DMS 273 (cell line): ENCODE results near the gene CXCL5.
A peak's percentile ranks its signal among the peaks of the same experiment; 100 is the strongest.

Source experiments
- DNase-seq: peaks from one replicate; lab custom pipeline; 2025; ENCODE audit not compliant: unreplicated experiment; lab: John Stamatoyannopoulos, UW

The CXCL5 gene

GRCh38 chr4:73998040-73999011 is at the start of gene CXCL5:
Gene CXCL5, minus strand, starts transcription at chr4:73998677. Its CDS starts 96 bp downstream, at chr4:73998581.
- no peak for DNase-seq

DNA sequence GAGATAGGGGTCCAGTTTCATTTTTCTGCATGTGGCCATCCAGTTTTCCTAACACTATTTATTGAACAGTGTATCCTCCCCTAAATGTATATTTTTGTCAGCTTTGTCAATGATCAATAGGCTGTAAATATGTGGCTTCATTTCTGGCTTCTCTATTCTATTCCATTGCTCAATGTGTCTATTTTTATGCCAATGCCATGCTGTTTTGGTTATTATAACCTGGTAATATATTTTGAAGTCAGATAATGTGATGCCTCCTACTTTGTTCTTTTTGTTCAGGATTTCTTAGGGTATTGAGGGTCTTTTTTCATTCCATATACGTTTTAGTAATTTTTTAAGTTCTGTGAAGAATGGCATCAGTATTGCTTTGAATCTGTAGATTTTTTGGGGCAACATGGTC is 48.7 kb upstream of the CXCL5 start:
- no peak for DNase-seq

GRCh38 chr4:74045772-74046171 is 47.3 kb upstream of the CXCL5 start:
- no peak for DNase-seq

- no peak for DNase-seq
Measured at GRCh38 chr4:74045247-74045646, 46.8 kb upstream of the CXCL5 start.

DNA sequence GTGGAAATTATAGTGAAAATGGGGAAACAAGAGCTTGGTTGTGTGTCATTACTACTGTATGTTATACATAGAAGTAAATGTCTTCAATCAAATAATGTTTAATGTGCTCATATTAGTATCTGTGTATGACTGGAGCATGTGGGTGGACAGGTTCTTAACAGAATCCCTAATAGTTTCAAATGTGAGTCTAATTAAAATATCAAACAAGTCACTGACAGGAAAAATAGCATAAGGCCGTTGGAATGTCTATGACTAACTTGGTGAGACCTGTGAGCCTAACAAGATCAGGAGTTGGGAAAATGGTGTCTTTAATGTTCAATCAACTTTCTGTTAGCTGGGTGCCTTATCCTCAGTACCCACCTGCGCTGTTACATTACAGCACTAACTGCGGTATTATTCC is 46.2 kb upstream of the CXCL5 start:
- DNase-seq = no peak

- peak; percentile 3 for DNase-seq
Measured at GRCh38 chr4:74042681-74043080, 44.2 kb upstream of the CXCL5 start.

- DNase-seq = no peak
Measured at GRCh38 chr4:74041418-74041817, 42.9 kb upstream of the CXCL5 start.

DNA sequence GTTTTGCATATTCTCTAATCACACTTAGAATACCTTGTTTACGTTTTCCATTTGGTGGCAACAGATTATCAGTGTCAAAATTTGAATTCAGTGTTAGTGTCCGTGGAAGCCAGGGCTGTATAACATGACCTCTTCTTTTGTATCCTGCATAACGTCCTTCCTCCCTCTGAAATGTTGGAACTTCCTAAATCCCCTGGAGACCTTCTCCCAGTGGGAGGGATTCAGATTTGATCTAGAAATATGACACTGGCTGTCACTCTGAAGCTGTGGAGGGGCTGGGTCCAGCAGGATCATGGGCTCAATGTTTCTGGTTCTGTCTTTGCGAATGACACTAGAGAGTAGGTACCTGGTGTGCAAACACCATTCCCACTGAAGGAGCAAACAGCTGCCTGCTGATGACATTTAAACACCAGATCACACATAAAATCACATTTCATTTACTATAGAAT is 40.9 kb upstream of the CXCL5 start:
- DNase-seq = peak; percentile 18

GRCh38 chr4:74038425-74039314 is 40.2 kb upstream of the CXCL5 start, which contains the start of gene CXCL3:
Gene CXCL3, minus strand, starts transcription at chr4:74038689. Its CDS starts 78 bp downstream, at chr4:74038611.
- peak; percentile 51 for DNase-seq

DNA sequence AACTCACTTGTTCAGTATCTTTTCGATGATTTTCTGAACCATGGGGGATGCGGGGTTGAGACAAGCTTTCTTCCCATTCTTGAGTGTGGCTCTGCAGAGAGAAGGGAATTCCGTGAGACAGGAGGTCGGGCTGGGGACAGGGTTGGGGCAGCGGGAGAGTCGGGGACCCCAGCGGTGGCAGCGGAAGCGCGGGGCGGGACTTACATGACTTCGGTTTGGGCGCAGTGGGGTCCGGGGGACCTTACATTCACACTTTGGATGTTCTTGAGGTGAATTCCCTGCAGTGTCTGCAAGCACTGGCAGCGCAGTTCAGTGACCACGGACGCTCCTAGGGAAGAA is 39.6 kb upstream of the CXCL5 start:
- peak; percentile 19 for DNase-seq

DNA sequence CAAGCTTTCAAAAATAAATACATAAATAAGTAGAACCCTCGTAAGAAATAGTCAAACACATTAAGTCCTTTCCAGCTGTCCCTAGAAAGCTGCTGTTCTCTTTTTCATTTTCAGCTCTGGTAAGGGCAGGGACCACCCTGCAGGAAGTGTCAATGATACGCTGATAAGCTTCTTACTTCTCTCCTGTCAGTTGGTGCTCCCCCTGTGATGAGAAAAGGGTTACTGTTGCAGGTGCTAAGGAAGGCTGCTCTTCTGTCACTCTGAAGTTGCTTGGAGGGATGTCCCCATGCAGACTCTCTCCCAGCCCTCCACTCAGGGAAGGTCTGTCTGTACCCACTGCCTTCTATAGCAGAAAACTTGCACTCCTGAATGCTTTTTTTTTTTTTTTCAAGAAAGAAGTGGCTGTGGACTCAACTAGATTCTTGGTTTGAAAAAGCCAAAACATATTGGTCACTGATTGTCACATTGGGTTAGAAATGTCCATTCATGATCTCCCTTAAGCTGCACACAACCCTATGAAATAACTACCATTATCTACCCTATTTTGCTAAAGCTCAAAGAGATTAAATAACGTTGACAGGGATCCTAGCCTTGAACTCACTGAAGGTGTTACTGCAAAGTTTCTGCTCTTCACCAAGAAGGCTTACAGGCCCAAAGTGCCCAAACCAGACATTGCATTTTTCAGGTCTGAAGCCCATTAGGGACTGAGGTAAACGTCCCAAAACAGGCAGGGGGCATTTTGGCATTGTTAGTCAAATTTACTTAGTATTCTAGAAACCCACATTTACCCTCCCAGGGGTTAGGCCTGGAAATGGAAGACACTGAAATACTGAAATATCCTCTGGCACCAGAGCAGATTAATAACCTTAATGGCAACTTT is 38.8 kb upstream of the CXCL5 start:
- no peak for DNase-seq

GRCh38 chr4:74033739-74034138 is 35.3 kb upstream of the CXCL5 start:
- no peak for DNase-seq

GRCh38 chr4:74032064-74032463 is 33.6 kb upstream of the CXCL5 start:
- no peak for DNase-seq

DNA sequence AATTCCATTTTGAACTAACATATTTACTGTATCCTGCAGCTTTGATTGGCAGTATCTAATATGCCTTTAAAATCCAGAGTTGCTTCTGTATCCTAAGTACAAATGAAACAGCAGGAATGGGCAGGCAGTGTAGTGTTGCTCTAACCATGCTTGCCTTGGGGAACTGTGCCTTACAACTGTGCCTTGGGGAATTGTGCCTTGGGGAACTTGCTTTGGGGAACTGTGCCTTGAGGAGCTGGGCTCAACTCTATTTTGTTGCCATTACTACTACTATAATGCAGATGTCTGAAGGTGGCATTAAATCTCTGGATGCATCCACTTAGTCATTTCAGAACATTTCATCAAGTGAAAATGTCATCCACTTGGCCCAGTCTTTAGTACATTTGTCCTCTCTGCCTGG is 33.1 kb upstream of the CXCL5 start:
- no peak for DNase-seq

DNA sequence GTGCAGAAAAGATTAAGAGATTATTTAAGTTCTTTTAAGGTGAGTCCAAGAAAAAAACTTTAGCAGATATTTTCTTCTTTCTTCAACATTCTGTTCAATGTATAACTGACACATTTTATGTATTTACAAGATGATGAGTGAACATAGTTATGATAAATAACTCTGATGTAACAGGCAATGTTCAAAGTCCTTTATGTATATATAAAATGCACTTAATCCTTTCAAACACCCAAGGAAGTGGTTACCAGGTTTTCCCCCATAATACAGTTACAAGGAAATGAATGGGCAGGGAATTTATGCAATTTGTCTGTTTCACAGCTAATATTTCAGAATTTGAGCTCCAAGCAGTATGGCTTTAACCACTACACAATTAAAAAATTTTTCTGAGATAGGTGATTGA is 31.8 kb upstream of the CXCL5 start:
- DNase-seq = no peak

DNA sequence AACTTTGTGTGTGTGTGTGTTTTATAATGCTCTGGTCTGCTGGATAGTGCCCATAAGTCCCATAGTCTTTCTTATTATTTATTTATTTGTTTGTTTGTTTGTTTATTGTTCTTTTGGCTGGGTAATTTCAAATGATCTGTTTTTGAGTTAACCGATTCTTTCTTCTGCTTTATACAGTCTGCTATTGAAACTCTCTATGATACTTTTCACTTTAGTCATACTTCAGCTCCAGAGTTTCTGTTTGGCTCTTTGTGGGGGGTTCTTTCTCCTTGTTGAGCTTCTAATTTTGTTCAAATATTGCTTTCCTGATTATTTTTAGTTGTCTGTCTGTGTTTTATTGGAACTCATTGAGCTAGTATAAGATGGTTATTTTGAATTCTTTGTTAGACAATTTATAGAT is 30.0 kb upstream of the CXCL5 start:
- no peak for DNase-seq

DNA sequence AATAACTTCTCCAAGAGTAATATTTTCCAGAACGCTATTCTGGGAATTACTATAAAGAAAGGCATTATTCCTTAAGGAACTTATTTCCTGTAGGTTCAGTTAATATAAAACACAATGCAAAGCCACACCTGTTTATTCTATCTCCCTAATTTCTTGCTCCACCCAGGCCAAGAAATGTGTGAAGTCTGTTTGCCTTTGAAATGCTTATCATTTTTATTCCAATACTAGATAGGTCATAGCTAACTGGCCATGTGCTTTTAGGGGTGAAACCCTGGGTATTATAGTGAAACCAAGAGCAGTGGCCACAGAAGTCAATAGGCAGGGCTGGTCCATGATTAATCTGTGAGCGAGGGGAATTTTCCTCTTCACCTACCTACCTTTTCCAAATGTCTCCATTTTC is 25.2 kb upstream of the CXCL5 start:
- DNase-seq = no peak

DNA sequence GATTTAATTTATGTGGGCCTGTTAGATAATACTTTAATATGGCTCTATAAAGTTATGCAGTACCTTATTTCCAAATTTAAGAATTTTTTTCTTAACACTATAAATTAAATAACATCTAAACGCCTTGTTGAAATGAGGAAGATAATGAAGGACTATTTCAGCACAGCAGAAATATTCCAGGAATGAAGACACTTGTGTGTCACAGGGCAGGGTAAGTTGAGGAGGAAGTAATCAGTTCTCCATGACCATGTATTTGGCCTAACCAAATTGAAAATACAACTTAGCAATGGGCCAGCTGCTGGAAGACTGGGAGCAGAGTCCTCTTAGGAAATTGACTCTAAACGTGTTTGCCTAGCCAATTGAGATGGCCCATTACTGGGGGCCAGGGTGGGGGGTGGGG is 23.1 kb upstream of the CXCL5 start:
- no peak for DNase-seq

- no peak for DNase-seq
Measured at GRCh38 chr4:74018771-74019170, 20.3 kb upstream of the CXCL5 start.

- no peak for DNase-seq
Measured at GRCh38 chr4:74018116-74018515, 19.6 kb upstream of the CXCL5 start.

DNA sequence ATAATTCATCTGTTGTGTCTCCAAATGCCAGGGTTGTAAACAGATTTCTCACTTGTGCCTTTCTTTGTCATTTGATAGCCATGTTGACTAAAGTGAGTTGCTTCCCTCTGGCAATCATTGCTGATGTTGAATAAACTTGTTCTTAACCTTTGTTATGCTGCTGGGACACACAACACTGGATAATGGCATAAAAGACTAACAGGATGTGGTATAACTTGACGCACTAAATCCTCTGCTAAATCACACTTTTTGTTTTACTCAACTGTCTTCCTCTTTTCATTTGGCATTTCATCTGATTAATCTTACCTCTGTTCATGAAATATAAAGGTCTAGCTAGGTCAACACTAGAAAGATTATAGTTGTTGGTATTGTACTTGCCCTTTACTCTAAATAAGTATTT is 17.6 kb upstream of the CXCL5 start:
- DNase-seq = no peak
